Cardiac septum (tissue), 1 donor: Measurements from ENCODE around the gene SNX32. TPM values are rescaled to one million over a fixed set of nuclear protein-coding genes. Genes with fewer than 3 reads are reported as not detected.

Source experiments
- DNase-seq: peaks from one replicate; pipeline ENCODE4 v3.0.0-alpha.2; 2020; ENCODE audit warnings: low spot score
- intact Hi-C: fragments of 100-400 bp; cut with DNase I; formaldehyde crosslinking; loops from one replicate; pipeline ENCODE4 v1.14.0; 2022
- total RNA-seq: library from RNA; stranded (reverse); fragmentation: NEBNext Ultra II Directional; extraction: Animal tissue kit (Norgen Biotek cat#: 25700); gene quantifications from one replicate; pipeline ENCODE4 v1.2.1, GENCODE V29; 2021
- donor health status: DM: no; HTN: no; CAD: no.

The SNX32 gene
- total RNA-seq, 1 donor from 2014 or later = 0.54 TPM

- DNase-seq = no peak
Observed at GRCh38 chr11:65872586-65873317, 39.0 kb downstream of the SNX32 start, which contains the start of gene EFEMP2. EFEMP2 (minus strand) TSS chr11:65872800; CDS start chr11:65872354, 446 bp downstream.

GRCh38 chr11:65873318-65874156 is 39.8 kb downstream of the SNX32 start:
- peak; percentile 99 for DNase-seq
- intact Hi-C loops = loop anchor here (1.0 to 2.0 kb wide), 2 partner anchors 13 to 15 kb away; partner anchors contain the start of genes FIBP and MUS81

More at GRCh38 chr11:65872586-65873317, 39.0 kb downstream of the SNX32 start, which contains the start of gene EFEMP2:
- intact Hi-C loops = loop anchor here (1.0 to 2.0 kb wide), 2 partner anchors 12 to 16 kb away; partner anchors contain the start of genes FIBP and MUS81

- DNase-seq = no peak
- intact Hi-C loops = no loop called here
Observed at GRCh38 chr11:65879617-65880016, 45.9 kb downstream of the SNX32 start, which contains the start of gene CTSW. CTSW (plus strand) TSS chr11:65879837; CDS start chr11:65879855, 18 bp downstream.

GRCh38 chr11:65880027-65880426 is 46.3 kb downstream of the SNX32 start:
- no peak for DNase-seq
- intact Hi-C loops = no loop called here

- intact Hi-C loops = no loop called here
Observed at GRCh38 chr11:65880844-65881421, 47.2 kb downstream of the SNX32 start.

GRCh38 chr11:65882120-65883057 is 48.6 kb downstream of the SNX32 start:
- no peak for DNase-seq
- intact Hi-C loops = no loop called here

More at GRCh38 chr11:65880844-65881421, 47.2 kb downstream of the SNX32 start:
- no peak for DNase-seq

- intact Hi-C loops = no loop called here
- DNase-seq = no peak
Observed at GRCh38 chr11:65883058-65883761, 49.4 kb downstream of the SNX32 start.

GRCh38 chr11:65883786-65884715 is 50.3 kb downstream of the SNX32 start:
- DNase-seq = no peak
- intact Hi-C loops = loop anchor here (2.0 kb wide), 1 partner anchor 105 kb away; no protein-coding TSS in a partner anchor

- intact Hi-C loops = loop anchor here (2.0 kb wide), 1 partner anchor 104 kb away; no protein-coding TSS in a partner anchor
- DNase-seq = peak; percentile 92
Observed at GRCh38 chr11:65884716-65885092, 50.9 kb downstream of the SNX32 start.

- intact Hi-C loops = loop anchor here (2.0 kb wide), 1 partner anchor 104 kb away; no protein-coding TSS in a partner anchor
- DNase-seq = no peak
Observed at GRCh38 chr11:65885231-65885630, 51.5 kb downstream of the SNX32 start.

- intact Hi-C loops = loop anchor here (2.0 kb wide), 1 partner anchor 103 kb away; no protein-coding TSS in a partner anchor
- no peak for DNase-seq
Observed at GRCh38 chr11:65885808-65886536, 52.2 kb downstream of the SNX32 start.

GRCh38 chr11:65886826-65887722 is 53.3 kb downstream of the SNX32 start:
- DNase-seq = no peak
- intact Hi-C loops = no loop called here

GRCh38 chr11:65887723-65888162 is 54.0 kb downstream of the SNX32 start:
- DNase-seq = no peak
- intact Hi-C loops = loop anchor here (1.0 to 2.0 kb wide), 4 partner anchors 15 to 73 kb away; partner anchors contain the start of genes C11orf68, DRAP1, EFEMP2 and MUS81

- DNase-seq = peak; percentile 99
- intact Hi-C loops = loop anchor here (1.0 to 2.0 kb wide), 4 partner anchors 15 to 73 kb away; partner anchors contain the start of genes C11orf68, DRAP1, EFEMP2 and MUS81
Observed at GRCh38 chr11:65888163-65888814, 54.5 kb downstream of the SNX32 start, which contains the start of gene FIBP. FIBP (minus strand) TSS chr11:65888471; CDS start chr11:65888418, 53 bp downstream.
